CD4-positive, alpha-beta memory T cell (primary cell): Measurements from ENCODE around the gene ZWINT. TPM values are rescaled to one million over a fixed set of nuclear protein-coding genes. Genes with fewer than 3 reads are reported as not detected.

ENCODE experiments used
- CTCF ChIA-PET: fragments of 350-600 bp; sonication (Branson Sonifier 250); formaldehyde crosslinking; loops from one replicate; lab custom pipeline; 2021; ENCODE audit warnings: inconsistent platforms; ENCODE audit not compliant: partially characterized antibody; lab: Charles Lee
- POLR2A ChIA-PET: fragments of 350-600 bp; sonication (Branson Sonifier 250); formaldehyde crosslinking; loops from one replicate; lab custom pipeline; 2021; ENCODE audit not compliant: partially characterized antibody; lab: Charles Lee
- DNase-seq, 5 donors: peaks; one replicate each; pipeline versions ENCODE4 v3.0.0 to v3.0.0-alpha.2; 2020 to 2022; ENCODE audit warnings: mixed read lengths in 1 of 5
- H3K27ac ChIP-seq: one replicate; pipeline ENCODE4 v1.7.0; 2013; ENCODE audit warnings: low read depth, low read length
- H3K27me3 ChIP-seq: 2 replicates; pipeline ENCODE4 v1.7.0; 2013; ENCODE audit warnings: mild to moderate bottlenecking, low read length, moderate library complexity; ENCODE audit not compliant: insufficient read depth
- H3K36me3 ChIP-seq: 2 replicates; pipeline ENCODE4 v1.7.0; 2013; ENCODE audit warnings: mild to moderate bottlenecking, low read length, moderate library complexity; ENCODE audit not compliant: insufficient read depth
- H3K4me1 ChIP-seq: 2 replicates; pipeline ENCODE4 v1.7.0; 2013; ENCODE audit warnings: mild to moderate bottlenecking, low read length, moderate library complexity; ENCODE audit not compliant: insufficient read depth
- H3K4me3 ChIP-seq, 2 donors: one replicate each; pipeline ENCODE4 v1.7.0; 2013; ENCODE audit warnings: low read length in 2 of 2, mild to moderate bottlenecking in 1 of 2
- H3K9me3 ChIP-seq, 2 donors: one replicate each; pipeline ENCODE4 v1.7.0; 2013; ENCODE audit warnings: low read length in 2 of 2, control low read depth in 1 of 2; ENCODE audit not compliant: control insufficient read depth in 1 of 2
- H3K27ac Mint-ChIP-seq, 7 donors: one replicate each; pipeline ENCODE4 v1.8.0; 2020 to 2021; ENCODE audit warnings: mixed read lengths in 7 of 7, mild to moderate bottlenecking in 6 of 7, inconsistent platforms in 3 of 7, moderate library complexity in 3 of 7
- H3K27me3 Mint-ChIP-seq, 2 donors: one replicate each; pipeline ENCODE4 v1.8.0; 2020 to 2021; ENCODE audit warnings: mixed read lengths in 2 of 2
- H3K36me3 Mint-ChIP-seq, 2 donors: one replicate each; pipeline ENCODE4 v1.8.0; 2020 to 2021; ENCODE audit warnings: mixed read lengths in 2 of 2, inconsistent platforms in 1 of 2, mild to moderate bottlenecking in 1 of 2
- H3K4me1 Mint-ChIP-seq, 4 donors: one replicate each; pipeline ENCODE4 v1.8.0; 2020 to 2021; ENCODE audit warnings: mixed read lengths in 4 of 4, mild to moderate bottlenecking in 1 of 4
- H3K4me3 Mint-ChIP-seq, 8 donors: one replicate each; pipeline ENCODE4 v1.8.0; 2020 to 2021; ENCODE audit warnings: mixed read lengths in 8 of 8, mild to moderate bottlenecking in 7 of 8, moderate library complexity in 6 of 8, inconsistent platforms in 3 of 8
- H3K9me3 Mint-ChIP-seq, 8 donors: one replicate each; pipeline ENCODE4 v1.8.0; 2020 to 2021; ENCODE audit warnings: mixed read lengths in 8 of 8, mild to moderate bottlenecking in 5 of 8, inconsistent platforms in 3 of 8, moderate library complexity in 1 of 8
- intact Hi-C: fragments of 100-400 bp; cut with micrococcal nuclease; formaldehyde crosslinking; loops from one replicate; pipeline ENCODE4 v1.15.1; 2023
- polyA plus RNA-seq, 2 donors: library from polyadenylated mRNA; unstranded; fragments of 300-500 nt; fragmentation: Illumina TruSeq; gene quantifications; one replicate each; pipeline ENCODE4 v1.2.3, GENCODE V29; 2021
- total RNA-seq, 2 experiments: library from RNA; stranded (reverse); gene quantifications; one replicate each; pipeline ENCODE4 v1.2.3, GENCODE V29; 2021

Gene ZWINT
- total RNA-seq = 1 to 10 TPM; 2.2 TPM
- 1 to 10 TPM; 3.0 to 4.7 TPM for polyA plus RNA-seq

- ChIA-PET POLR2A (no interaction called here), CTCF (no interaction called here)
- intact Hi-C loops = loop anchor here (2.0 kb wide), 1 partner anchor 1908 kb away; the partner anchor contains the start of gene CISD1
- Histone ChIP-seq H3K36me3 (no peaks in the 10 kb centered on the region), H3K27ac (peak within 1 kb of the TSS; percentile 63), H3K4me1 (peaks cover 14% of the 10 kb centered on the region), H3K27me3 (no peaks in the 10 kb centered on the region), H3K9me3 (no peaks in the 10 kb centered on the region), H3K4me3 (peak within 1 kb of the TSS; percentile 89 to 96)
- Mint-ChIP-seq H3K9me3 (peaks cover 0 to 2% (median 0%) of the 10 kb centered on the region in 8 donors), H3K27me3 (no peaks in the 10 kb centered on the region), H3K4me3 (peak within 1 kb of the TSS; percentile 89 to 97 (median 94)), H3K27ac (peak within 1 kb of the TSS; percentile 76 to 95 (median 91)), H3K36me3 (peaks cover 0 to 5% of the 10 kb centered on the region in 2 donors), H3K4me1 (peaks cover 17 to 31% (median 20%) of the 10 kb centered on the region in 4 donors)
- peak; percentile 90 to 92 (median 92) for DNase-seq
Observed at GRCh38 chr10:56360967-56361612, at the start of gene ZWINT. Gene ZWINT, minus strand, starts transcription at chr10:56361259. Its CDS starts 23 bp downstream, at chr10:56361236.

- Mint-ChIP-seq H3K9me3 (peaks cover 0 to 5% (median 0%) of the 10 kb centered on the region in 8 donors), H3K4me1 (no peaks in the 10 kb centered on the region), H3K36me3 (no peaks in the 10 kb centered on the region), H3K27me3 (no peaks in the 10 kb centered on the region), H3K27ac (no peak overlapping the region), H3K4me3 (no peak overlapping the region)
- ChIA-PET POLR2A (no interaction called here), CTCF (no interaction called here)
- H3K27ac ChIP-seq = no peak overlapping the region
- no peaks in the 10 kb centered on the region for H3K27me3 ChIP-seq
- no peaks in the 10 kb centered on the region for H3K4me1 ChIP-seq
- H3K4me3 ChIP-seq = no peak overlapping the region
- H3K9me3 ChIP-seq = no peaks in the 10 kb centered on the region
- intact Hi-C loops = no loop called here
- DNase-seq = no peak
- H3K36me3 ChIP-seq = no peaks in the 10 kb centered on the region
Observed at GRCh38 chr10:56383806-56384205, 22.7 kb upstream of the ZWINT start.

GRCh38 chr10:56370217-56371113, 9.4 kb upstream of the ZWINT start:
- H3K4me1 ChIP-seq = no peaks in the 10 kb centered on the region
- H3K27ac ChIP-seq = no peak overlapping the region
- H3K27me3 ChIP-seq = no peaks in the 10 kb centered on the region
- ChIA-PET CTCF (no interaction called here), POLR2A (no interaction called here)
- Mint-ChIP-seq H3K27me3 (no peaks in the 10 kb centered on the region), H3K4me3 (peak overlapping the region in 1 of 8 donors; percentile 68), H3K36me3 (peaks cover 0 to 5% of the 10 kb centered on the region in 2 donors), H3K27ac (no peak overlapping the region), H3K9me3 (peaks cover 6 to 31% (median 20%) of the 10 kb centered on the region in 8 donors), H3K4me1 (no peaks in the 10 kb centered on the region)
- DNase-seq = no peak
- no peak overlapping the region for H3K4me3 ChIP-seq
- intact Hi-C loops = no loop called here
- H3K9me3 ChIP-seq = peaks cover 0 to 4% of the 10 kb centered on the region in 2 donors
- no peaks in the 10 kb centered on the region for H3K36me3 ChIP-seq

- Mint-ChIP-seq H3K4me3 (peak overlapping the region; percentile 89 to 97 (median 94)), H3K4me1 (peaks cover 17 to 31% (median 20%) of the 10 kb centered on the region in 4 donors), H3K27ac (peak overlapping the region; percentile 76 to 95 (median 85)), H3K36me3 (peaks cover 0 to 5% of the 10 kb centered on the region in 2 donors), H3K9me3 (peaks cover 0 to 2% (median 0%) of the 10 kb centered on the region in 8 donors), H3K27me3 (no peaks in the 10 kb centered on the region)
- Histone ChIP-seq H3K27me3 (no peaks in the 10 kb centered on the region), H3K36me3 (no peaks in the 10 kb centered on the region), H3K4me1 (peaks cover 14% of the 10 kb centered on the region), H3K9me3 (no peaks in the 10 kb centered on the region), H3K27ac (peak overlapping the region; percentile 54), H3K4me3 (peak overlapping the region; percentile 89 to 96)
- intact Hi-C loops = loop anchor here (2.0 kb wide), 1 partner anchor 1908 kb away; the partner anchor contains the start of gene CISD1
- ChIA-PET CTCF (no interaction called here), POLR2A (no interaction called here)
- DNase-seq = no peak
Observed at GRCh38 chr10:56360583-56360966, 484 bp downstream of the ZWINT start.

GRCh38 chr10:56359837-56360236, 1.2 kb downstream of the ZWINT start:
- Mint-ChIP-seq H3K27ac (peak overlapping the region in 2 of 7 donors; percentile 81 to 93), H3K27me3 (no peaks in the 10 kb centered on the region), H3K4me1 (peaks cover 17 to 31% (median 20%) of the 10 kb centered on the region in 4 donors), H3K4me3 (peak overlapping the region in 7 of 8 donors; percentile 89 to 97 (median 94)), H3K9me3 (peaks cover 0 to 2% (median 0%) of the 10 kb centered on the region in 8 donors), H3K36me3 (peaks cover 0 to 5% of the 10 kb centered on the region in 2 donors)
- Histone ChIP-seq H3K9me3 (no peaks in the 10 kb centered on the region), H3K36me3 (no peaks in the 10 kb centered on the region), H3K4me1 (peaks cover 14% of the 10 kb centered on the region), H3K27me3 (no peaks in the 10 kb centered on the region), H3K27ac (no peak overlapping the region), H3K4me3 (no peak overlapping the region)
- CTCF ChIA-PET = no interaction called here
- intact Hi-C loops = loop anchor here (2.0 to 10.0 kb wide), 2 partner anchors 1909 to 1985 kb away; partner anchors contain the start of gene CISD1
- DNase-seq = no peak
- POLR2A ChIA-PET = no interaction called here

GRCh38 chr10:56357018-56357417, 4.0 kb downstream of the ZWINT start:
- CTCF ChIA-PET = no interaction called here
- H3K9me3 Mint-ChIP-seq = peaks cover 0 to 2% (median 0%) of the 10 kb centered on the region in 8 donors
- H3K4me3 Mint-ChIP-seq = no peak overlapping the region
- no peaks in the 10 kb centered on the region for H3K27me3 ChIP-seq
- DNase-seq = no peak
- no peak overlapping the region for H3K4me3 ChIP-seq
- POLR2A ChIA-PET = no interaction called here
- peaks cover 13 to 31% (median 20%) of the 10 kb centered on the region in 4 donors for H3K4me1 Mint-ChIP-seq
- intact Hi-C loops = loop anchor here (10.0 kb wide), 1 partner anchor 1988 kb away; no protein-coding TSS in a partner anchor
- H3K27me3 Mint-ChIP-seq = no peaks in the 10 kb centered on the region
- no peaks in the 10 kb centered on the region for H3K36me3 ChIP-seq
- no peaks in the 10 kb centered on the region for H3K9me3 ChIP-seq
- no peak overlapping the region for H3K27ac Mint-ChIP-seq
- no peak overlapping the region for H3K27ac ChIP-seq
- H3K36me3 Mint-ChIP-seq = peaks cover 0 to 5% of the 10 kb centered on the region in 2 donors
- peaks cover 14% of the 10 kb centered on the region for H3K4me1 ChIP-seq
